ENCODE results near the gene CCAR1.
"Not testable (repeated sequence)": the region's sequence is repeated elsewhere in the genome, so short reads cannot be mapped to it uniquely, and the experiment has no call there.

CCAR1 gene

GRCh38 chr10:68767407-68767806 lies 46.4 kb downstream of the CCAR1 start:
- DNase-seq, result not testable (repeated sequence)

GRCh38 chr10:68781613-68782574 lies 60.9 kb downstream of the CCAR1 start:
- no peak for DNase-seq

- DNase-seq, result no peak
Observed at GRCh38 chr10:68784476-68784875, 63.4 kb downstream of the CCAR1 start.

GRCh38 chr10:68787813-68788212 lies 66.8 kb downstream of the CCAR1 start:
- DNase-seq, result no peak

GRCh38 chr10:68790476-68790875 lies 69.4 kb downstream of the CCAR1 start:
- DNase-seq, result no peak

- DNase-seq, result no peak
Observed at GRCh38 chr10:68792115-68792514, 71.1 kb downstream of the CCAR1 start.

- DNase-seq, result no peak
Observed at GRCh38 chr10:68795886-68796532, 75.0 kb downstream of the CCAR1 start.

- no peak for DNase-seq
Observed at GRCh38 chr10:68796605-68797004, 75.6 kb downstream of the CCAR1 start.

GRCh38 chr10:68800211-68800610 lies 79.2 kb downstream of the CCAR1 start:
- DNase-seq, result no peak

- no peak for DNase-seq
Observed at GRCh38 chr10:68804692-68805091, 83.7 kb downstream of the CCAR1 start.

- DNase-seq, result not testable (repeated sequence)
Observed at GRCh38 chr10:68810830-68811229, 89.8 kb downstream of the CCAR1 start.

GRCh38 chr10:68811314-68812009 lies 90.4 kb downstream of the CCAR1 start:
- DNase-seq, result no peak

- DNase-seq, result no peak
Observed at GRCh38 chr10:68812420-68812819, 91.4 kb downstream of the CCAR1 start.

- DNase-seq, result no peak
Observed at GRCh38 chr10:68813559-68813958, 92.5 kb downstream of the CCAR1 start.

- no peak for DNase-seq
Observed at GRCh38 chr10:68816796-68817412, 95.9 kb downstream of the CCAR1 start.

- not testable (repeated sequence) for DNase-seq
Observed at GRCh38 chr10:68820359-68820758, 99.3 kb downstream of the CCAR1 start.

- not testable (repeated sequence) for DNase-seq
Observed at GRCh38 chr10:68822626-68823025, 101.6 kb downstream of the CCAR1 start.

GRCh38 chr10:68826764-68827591 lies 105.9 kb downstream of the CCAR1 start, which contains the start of gene STOX1:
TSS of gene STOX1 (plus strand) at chr10:68827531. CDS start at chr10:68827624, 93 bp downstream.
- DNase-seq, result no peak

GRCh38 chr10:68827592-68827959 lies 106.5 kb downstream of the CCAR1 start:
- not testable (repeated sequence) for DNase-seq

- DNase-seq, result not testable (repeated sequence)
Observed at GRCh38 chr10:68828083-68828601, 107.1 kb downstream of the CCAR1 start.

GRCh38 chr10:68828833-68829232 lies 107.8 kb downstream of the CCAR1 start:
- DNase-seq, result no peak

- no peak for DNase-seq
Observed at GRCh38 chr10:68829521-68829920, 108.5 kb downstream of the CCAR1 start.

Data from cerebellar nuclear complex (tissue), 1 donor.